ENCODE measurements around the gene SPATC1L.

- no peak for TF ChIP-seq POLR2A (IDR thresholded peaks at IDR 0.05)
- TF ChIP-seq, protein P1, sequence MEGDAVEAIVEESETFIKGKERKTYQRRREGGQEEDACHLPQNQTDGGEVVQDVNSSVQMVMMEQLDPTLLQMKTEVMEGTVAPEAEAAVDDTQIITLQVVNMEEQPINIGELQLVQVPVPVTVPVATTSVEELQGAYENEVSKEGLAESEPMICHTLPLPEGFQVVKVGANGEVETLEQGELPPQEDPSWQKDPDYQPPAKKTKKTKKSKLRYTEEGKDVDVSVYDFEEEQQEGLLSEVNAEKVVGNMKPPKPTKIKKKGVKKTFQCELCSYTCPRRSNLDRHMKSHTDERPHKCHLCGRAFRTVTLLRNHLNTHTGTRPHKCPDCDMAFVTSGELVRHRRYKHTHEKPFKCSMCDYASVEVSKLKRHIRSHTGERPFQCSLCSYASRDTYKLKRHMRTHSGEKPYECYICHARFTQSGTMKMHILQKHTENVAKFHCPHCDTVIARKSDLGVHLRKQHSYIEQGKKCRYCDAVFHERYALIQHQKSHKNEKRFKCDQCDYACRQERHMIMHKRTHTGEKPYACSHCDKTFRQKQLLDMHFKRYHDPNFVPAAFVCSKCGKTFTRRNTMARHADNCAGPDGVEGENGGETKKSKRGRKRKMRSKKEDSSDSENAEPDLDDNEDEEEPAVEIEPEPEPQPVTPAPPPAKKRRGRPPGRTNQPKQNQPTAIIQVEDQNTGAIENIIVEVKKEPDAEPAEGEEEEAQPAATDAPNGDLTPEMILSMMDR (IDR thresholded peaks at IDR 0.05): no peak
Measured at GRCh38 chr21:46219591-46220239, 35.5 kb upstream of the SPATC1L start.
